GM12878 (cell line): ENCODE results near the gene TGFB1. TPM values are rescaled to one million over a fixed set of nuclear protein-coding genes. Genes with fewer than 3 reads are reported as not detected.

ENCODE experiments used
- ATAC-seq: fragments of 200-7000 bp; cut with Tn5 transposase; 3 replicates; pipeline ENCODE4 v1.9.1; 2020; ENCODE audit warnings: mild to moderate bottlenecking, moderate library complexity
- BruUV-seq: library from RNA; stranded (reverse); fragments of 400-500 nt; replicated peaks from 2 replicates; lab custom pipeline; 2021; lab: Mats Ljungman, UMichigan
- CTCF ChIA-PET: fragments of 300-600 bp; sonication (Branson Sonifier 250); formaldehyde crosslinking; extraction: SDS; loops from one replicate; lab custom pipeline; 2021; ENCODE audit warnings: inconsistent platforms; lab: Yijun Ruan, JAX
- POLR2A ChIA-PET: fragments of 350-600 bp; formaldehyde crosslinking; extraction: SDS; loops from one replicate; lab custom pipeline; 2021; ENCODE audit warnings: inconsistent platforms; lab: Charles Lee
- RAD21 ChIA-PET: fragments of 300-600 bp; sonication (Branson Sonifier 250); formaldehyde crosslinking; loops from one replicate; lab custom pipeline; 2023; ENCODE audit warnings: antibody characterized with exemption; ENCODE audit not compliant: unreplicated experiment; lab: Charles Lee
- SMC1A ChIA-PET: fragments of 300-600 bp; sonication (Branson Sonifier 250); formaldehyde crosslinking; loops from one replicate; lab custom pipeline; 2023; ENCODE audit not compliant: unreplicated experiment, uncharacterized antibody; lab: Charles Lee
- DNase-seq: peaks from one replicate; pipeline ENCODE4 v3.0.0-alpha.2; 2011; ENCODE audit warnings: low read depth, low spot score
- FAIRE-seq: peaks from 3 replicates; lab custom pipeline; 2011; peaks lifted over from hg19 to GRCh38; lab: Jason Lieb, UNC
- H2AFZ ChIP-seq: 2 replicates; pipeline ENCODE4 v1.6.0; 2011; ENCODE audit warnings: low read depth, low read length, control low read depth; ENCODE audit not compliant: control insufficient read depth
- H3K27ac ChIP-seq: 2 replicates; pipeline ENCODE4 v1.5.1; 2011; ENCODE audit warnings: control low read depth; ENCODE audit not compliant: control insufficient read depth, insufficient read depth
- H3K27me3 ChIP-seq, 2 experiments: replicated peaks in 1 of 2; 2 replicates each; pipeline versions ENCODE4 v1.6.0 to v1.6.1; 2011; ENCODE audit warnings: low read length in 1 of 2; ENCODE audit not compliant: control insufficient read depth in 2 of 2, insufficient read depth in 2 of 2
- H3K36me3 ChIP-seq, 2 experiments: 2 replicates each; pipeline ENCODE4 v1.5.1; 2011; ENCODE audit warnings: low read length in 1 of 2; ENCODE audit not compliant: control insufficient read depth in 2 of 2, insufficient read depth in 2 of 2
- H3K4me1 ChIP-seq: 2 replicates; pipeline ENCODE4 v1.6.1; 2011; ENCODE audit warnings: mild to moderate bottlenecking, low read length, moderate library complexity, mixed read lengths; ENCODE audit not compliant: control insufficient read depth, insufficient read depth
- H3K4me2 ChIP-seq: 2 replicates; pipeline ENCODE4 v1.6.0; 2011; ENCODE audit warnings: control low read depth; ENCODE audit not compliant: control insufficient read depth, insufficient read depth
- H3K4me3 ChIP-seq: fragments of 200-600 bp; sonication (generic); 2 replicates; pipeline ENCODE4 v1.5.1; 2016
- H3K79me2 ChIP-seq: 2 replicates; pipeline ENCODE4 v1.6.0; 2011; ENCODE audit warnings: low read length; ENCODE audit not compliant: control insufficient read depth, insufficient read depth
- H3K9ac ChIP-seq: 2 replicates; pipeline ENCODE4 v1.8.0; 2011; ENCODE audit warnings: low read length, control low read depth, mixed read lengths; ENCODE audit not compliant: control insufficient read depth, insufficient read depth
- H3K9me3 ChIP-seq: replicated peaks from 3 replicates; pipeline ENCODE4 v1.5.1; 2011; ENCODE audit warnings: mild to moderate bottlenecking, low read length; ENCODE audit not compliant: control insufficient read depth, insufficient read depth
- H4K20me1 ChIP-seq: 2 replicates; pipeline ENCODE4 v1.6.0; 2011; ENCODE audit not compliant: control insufficient read depth, insufficient read depth
- ASH2L ChIP-seq: fragments of 300-600, 200-600 bp; sonication (generic); IDR thresholded peaks from 2 replicates; pipeline ENCODE4 v1.6.1; 2017; ENCODE audit warnings: low read depth, mild to moderate bottlenecking, borderline replicate concordance
- CREB1 ChIP-seq: IDR thresholded peaks from 2 replicates; pipeline ENCODE4 v1.6.1; 2012; ENCODE audit warnings: low read depth, mild to moderate bottlenecking, inconsistent platforms
- FOS ChIP-seq: IDR thresholded peaks from 3 replicates; pipeline ENCODE4 v1.6.1; 2011; ENCODE audit warnings: borderline replicate concordance; ENCODE audit not compliant: insufficient read length; ENCODE audit errors: extremely low read depth
- IKZF2 ChIP-seq, 2 experiments: fragments of 450-650 bp; IDR thresholded peaks; 2 replicates each; pipeline ENCODE4 v1.6.1; 2017; ENCODE audit warnings: mild to moderate bottlenecking in 2 of 2, moderate library complexity in 2 of 2
- IRF3 ChIP-seq: fragments of 450-650 bp; IDR thresholded peaks from 2 replicates; pipeline ENCODE4 v1.6.1; 2014; ENCODE audit warnings: mild to moderate bottlenecking
- NBN ChIP-seq: fragments of 450-650 bp; IDR thresholded peaks from 2 replicates; pipeline ENCODE4 v1.6.1; 2016
- NFXL1 ChIP-seq: fragments of 450-650 bp; IDR thresholded peaks from 2 replicates; pipeline ENCODE4 v1.6.1; 2017; ENCODE audit warnings: antibody characterized with exemption, mild to moderate bottlenecking, borderline replicate concordance
- PAX8 ChIP-seq: fragments of 450-650 bp; IDR thresholded peaks from 2 replicates; pipeline ENCODE4 v1.6.1; 2017; ENCODE audit warnings: mild to moderate bottlenecking, moderate library complexity
- RUNX3 ChIP-seq: IDR thresholded peaks from 2 replicates; pipeline ENCODE4 v1.6.1; 2012; ENCODE audit warnings: low read length, inconsistent platforms
- SREBF2 ChIP-seq: IDR thresholded peaks from 2 replicates; pipeline ENCODE4 v1.6.1; 2012; ENCODE audit warnings: mild to moderate bottlenecking, low read length
- ZNF592 ChIP-seq: fragments of 450-650 bp; IDR thresholded peaks from 2 replicates; pipeline ENCODE4 v1.6.1; 2017; ENCODE audit warnings: mild to moderate bottlenecking, moderate library complexity
- ZSCAN29 ChIP-seq: fragments of 450-650 bp; IDR thresholded peaks from 2 replicates; pipeline ENCODE4 v1.6.1; 2017; ENCODE audit warnings: mild to moderate bottlenecking, moderate library complexity
- WGBS: methylation state at CpG from one replicate; pipeline ENCODE4 v1.1.6; 2016; ENCODE audit warnings: low lambda C conversion rate; ENCODE audit not compliant: insufficient replicate concordance, insufficient coverage; ENCODE audit errors: missing lambda C conversion rate; 5-methylcytosine and 5-hydroxymethylcytosine counted together
- in situ Hi-C: fragments of 300-500 bp; cut with MboI; formaldehyde crosslinking; loops from 9 replicates; pipeline ENCODE4 v1.14.3; 2018; ENCODE audit warnings: mixed read lengths
- intact Hi-C: fragments of 100-400 bp; cut with micrococcal nuclease; formaldehyde crosslinking; loops from one replicate; pipeline ENCODE4 v1.14.2; 2022; ENCODE audit not compliant: unreplicated experiment
- polyA plus RNA-seq, 11 experiments: library from polyadenylated mRNA; depleted of rRNA in 4 of 11; unstranded in 6 of 11; stranded (reverse) in 5 of 11; fragments of >200 nt; fragmentation: Nextera tagmentation in 4 of 11; fragmentation: Illumina TruSeq in 1 of 11; extraction: Ambion mirVana in 4 of 11; extraction: Trizol in 1 of 11; gene quantifications; 1 replicate in 1 of 11; 2 replicates in 10 of 11; pipeline versions ENCODE4 v1.2.1 to v1.2.3, GENCODE V29; 2011 to 2016; ENCODE audit warnings: inconsistent platforms in 2 of 11, missing spikeins in 2 of 11, low read depth in 1 of 11
- total RNA-seq, 4 experiments: library from RNA; depleted of rRNA in 3 of 4; stranded (reverse); fragments of >200 nt in 3 of 4; fragmentation: Illumina TruSeq in 1 of 4; extraction: Trizol in 1 of 4; gene quantifications; 2 replicates each; pipeline versions ENCODE4 v1.2.1 to v1.2.3, GENCODE V29; 2013 to 2021

TGFB1 gene
- total and polyA plus RNA-seq, 10 of the 15 experiments (the other 5 are each of a cell fraction or from before 2014, with no cell fraction given) = 0.23 to 120 (median 10.9) TPM

- Histone ChIP-seq H3K36me3 (peaks cover 52 to 69% of the 10 kb centered on the region in 2 experiments), H3K9me3 (no peaks in the 10 kb centered on the region), H3K4me3 (no peak overlapping the region), H3K27me3 (no peaks in the 10 kb centered on the region), H3K4me1 (peaks cover 43% of the 10 kb centered on the region), H3K9ac (no peak overlapping the region), H2AFZ (no peak overlapping the region), H3K79me2 (peaks cover 10% of the 10 kb centered on the region), H3K27ac (peak overlapping the region; percentile 95), H4K20me1 (no peaks in the 10 kb centered on the region), H3K4me2 (peak overlapping the region; percentile 47; the same call in 1 of the 2 replicates)
- FAIRE-seq (no peak), ATAC-seq (peak; percentile 22), DNase-seq (no peak)
- ChIA-PET RAD21 (interaction anchor here (1.5 to 3.4 kb wide), 3 partner anchors 11 to 143 kb away, joined by 4 to 23 read pairs (median 6); partner anchors contain the start of gene DMAC2), POLR2A (interaction anchor here (1.0 kb wide), 1 partner anchor 30 kb away, joined by 3 read pairs; no protein-coding TSS in a partner anchor), SMC1A (interaction anchor here (1.0 to 4.1 kb wide), 2 partner anchors 11 to 25 kb away, joined by 3 to 36 read pairs; no protein-coding TSS in a partner anchor), CTCF (interaction anchor here (2.1 to 7.5 kb wide), 3 partner anchors 12 to 33 kb away, joined by 11 to 50 read pairs (median 13); partner anchors contain the start of gene HNRNPUL1)
- peak; percentile 55; the same call in 1 of the 2 replicates for TF ChIP-seq RUNX3
- no peak for TF ChIP-seq FOS
- BruUV-seq = no TSS peak
- 23% methylated on average over 2 of the region's 2 CpGs for WGBS
- intact Hi-C loops = no loop called here
- in situ Hi-C loops = no loop called here
Observed at GRCh38 chr19:41296433-41296871, 57.3 kb downstream of the TGFB1 start.

- Histone ChIP-seq H3K27me3 (no peaks in the 10 kb centered on the region), H3K4me3 (no peak overlapping the region), H3K4me2 (no peak overlapping the region), H3K27ac (no peak overlapping the region; the same call in 1 of the 2 replicates), H2AFZ (no peak overlapping the region), H3K4me1 (peaks cover 40% of the 10 kb centered on the region), H3K9me3 (no peaks in the 10 kb centered on the region), H3K9ac (no peak overlapping the region; the same call in 1 of the 2 replicates), H4K20me1 (no peaks in the 10 kb centered on the region), H3K36me3 (peaks cover 51 to 68% of the 10 kb centered on the region in 2 experiments), H3K79me2 (peaks cover 10% of the 10 kb centered on the region)
- intact Hi-C loops (no loop called here), in situ Hi-C loops (no loop called here)
- ATAC-seq (no peak), DNase-seq (no peak), FAIRE-seq (no peak)
- BruUV-seq = no TSS peak
- WGBS = 91% methylated on average over 6 of the region's 6 CpGs
- ChIA-PET CTCF (interaction anchor here (0.6 to 7.5 kb wide), 3 partner anchors 13 to 61 kb away, joined by 3 to 50 read pairs (median 6); partner anchors contain the start of gene HNRNPUL1), POLR2A (no interaction called here), SMC1A (interaction anchor here (1.0 to 4.1 kb wide), 2 partner anchors 12 to 24 kb away, joined by 3 to 36 read pairs; no protein-coding TSS in a partner anchor), RAD21 (no interaction called here)
- TF ChIP-seq CREB1 = no peak
- no peak for TF ChIP-seq IKZF2 (IDR thresholded peaks at IDR 0.05)
- TF ChIP-seq NBN = no peak
- no peak for TF ChIP-seq ZSCAN29
- no peak for TF ChIP-seq IRF3
- no peak for TF ChIP-seq FOS
- TF ChIP-seq ZNF592 = no peak
- TF ChIP-seq ASH2L = no peak
- TF ChIP-seq PAX8 = no peak
- no peak for TF ChIP-seq SREBF2
- no peak for TF ChIP-seq NFXL1
Observed at GRCh38 chr19:41295499-41295898, 58.2 kb downstream of the TGFB1 start.
